HG03432 (cell line): ENCODE data around the gene RGS6.

Experiments
- ATAC-seq: cut with Tn5 transposase; IDR thresholded peaks from one replicate; pipeline ENCODE4 v1.9.1; 2021; ENCODE audit warnings: mild to moderate bottlenecking, moderate library complexity; ENCODE audit not compliant: unreplicated experiment

Gene RGS6

GRCh38 chr14:72142328-72142727 lies 210.1 kb downstream of the RGS6 start:
- no peak for ATAC-seq

DNA sequence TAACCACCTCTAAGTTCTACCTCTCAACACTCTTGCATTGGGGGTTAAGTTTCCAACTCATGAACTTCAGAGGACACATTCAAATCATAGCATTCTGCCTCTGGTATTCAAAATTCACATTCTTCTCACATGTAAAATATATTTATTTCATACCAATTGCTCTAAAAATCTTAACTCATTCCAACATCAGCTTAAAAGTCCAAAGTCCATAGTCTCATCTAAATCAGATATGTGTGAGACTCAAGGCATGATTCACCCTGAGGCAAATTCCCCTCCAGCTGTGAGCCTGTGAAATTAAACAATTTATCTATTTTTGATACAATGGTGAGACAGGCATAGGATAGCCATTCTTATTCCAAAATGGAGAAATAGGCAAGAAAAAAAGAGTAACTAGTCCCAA lies 214.0 kb downstream of the RGS6 start:
- ATAC-seq: no peak

DNA sequence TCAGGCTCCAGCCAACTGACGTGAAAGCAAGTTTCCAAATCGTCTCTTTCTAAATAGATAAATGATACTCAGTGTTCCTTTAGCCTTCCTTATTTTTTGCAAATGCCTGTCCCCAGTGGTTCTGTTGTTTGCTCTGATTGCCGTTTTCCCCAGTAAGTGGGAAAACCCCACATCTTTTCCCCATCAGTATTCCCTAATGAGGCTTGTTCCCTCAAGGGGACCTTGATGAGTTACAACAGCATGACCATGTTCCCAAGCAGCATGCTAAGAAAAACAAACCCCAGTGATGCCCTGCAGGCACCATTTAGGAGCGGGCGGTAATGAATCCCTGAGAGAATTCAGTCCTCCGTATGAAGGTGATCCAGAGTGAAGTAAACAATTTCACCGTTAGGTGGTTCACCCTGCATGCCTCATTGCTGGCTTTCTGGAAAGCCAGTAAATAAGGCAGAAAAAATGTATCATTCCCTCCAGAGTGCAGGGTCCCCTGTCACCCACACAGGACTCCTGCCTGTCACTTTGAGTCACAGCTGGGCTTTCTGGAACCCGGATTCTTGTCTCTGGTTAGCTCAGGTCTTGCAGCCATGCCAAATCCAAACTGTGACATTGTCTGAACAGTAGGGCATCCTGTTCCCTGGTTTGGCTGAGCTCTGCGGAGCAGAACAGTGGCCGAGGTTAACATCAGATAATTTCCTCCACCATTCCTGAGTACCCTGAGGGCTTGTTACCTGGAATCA lies 222.6 kb downstream of the RGS6 start:
- ATAC-seq: no peak

DNA sequence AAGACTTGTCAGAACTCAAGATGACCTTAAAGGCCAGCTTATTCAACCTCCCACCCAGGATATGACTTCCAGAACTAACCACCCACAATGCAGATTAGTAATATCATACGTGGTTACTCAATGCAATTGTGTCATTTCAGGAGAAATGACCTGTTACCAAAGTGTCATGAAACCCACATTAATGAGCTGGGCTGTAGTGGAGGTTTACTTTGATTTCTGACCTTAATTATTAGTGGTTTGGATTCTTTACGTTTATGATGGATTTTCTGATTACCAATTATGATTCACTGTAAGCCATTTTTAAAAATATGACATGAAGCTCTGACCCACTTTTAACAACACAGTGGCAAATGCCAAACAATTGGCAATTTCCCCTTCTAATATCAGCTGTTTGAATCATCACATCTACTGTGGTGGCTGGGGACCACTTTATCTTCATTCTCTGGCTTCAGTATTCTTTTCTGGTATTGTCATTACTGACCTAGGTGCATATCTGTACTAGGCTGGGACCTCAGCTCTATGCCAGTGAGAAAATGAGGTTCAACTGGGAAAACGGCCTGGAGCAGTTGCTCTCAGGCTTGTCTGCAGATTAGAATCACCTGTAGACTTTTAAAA lies 223.3 kb downstream of the RGS6 start:
- no peak for ATAC-seq

- no peak for ATAC-seq
These were observed 232.4 kb downstream of the RGS6 start for GRCh38 chr14:72164420-72165228.

GRCh38 chr14:72165229-72165698 lies 233.0 kb downstream of the RGS6 start:
- ATAC-seq: no peak

DNA sequence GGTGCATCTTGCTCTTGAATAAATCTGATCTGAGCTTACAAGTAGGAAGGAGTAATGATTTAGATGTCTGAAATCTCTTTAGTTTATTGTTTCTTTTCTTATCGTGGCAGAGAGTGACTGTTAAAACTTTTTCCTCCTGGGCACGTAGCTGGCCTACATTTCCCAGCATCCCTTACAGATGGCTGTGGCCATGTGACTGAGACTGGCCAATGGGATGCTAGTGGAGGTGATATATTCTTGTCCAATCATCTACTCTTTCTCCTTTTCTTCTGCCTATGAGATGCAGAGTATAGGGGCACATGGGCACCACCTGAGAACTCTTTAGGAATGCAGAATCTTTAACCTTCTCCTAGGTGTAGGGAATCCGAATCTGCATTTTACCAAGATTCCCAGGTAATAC lies 237.3 kb downstream of the RGS6 start:
- ATAC-seq: no peak

DNA sequence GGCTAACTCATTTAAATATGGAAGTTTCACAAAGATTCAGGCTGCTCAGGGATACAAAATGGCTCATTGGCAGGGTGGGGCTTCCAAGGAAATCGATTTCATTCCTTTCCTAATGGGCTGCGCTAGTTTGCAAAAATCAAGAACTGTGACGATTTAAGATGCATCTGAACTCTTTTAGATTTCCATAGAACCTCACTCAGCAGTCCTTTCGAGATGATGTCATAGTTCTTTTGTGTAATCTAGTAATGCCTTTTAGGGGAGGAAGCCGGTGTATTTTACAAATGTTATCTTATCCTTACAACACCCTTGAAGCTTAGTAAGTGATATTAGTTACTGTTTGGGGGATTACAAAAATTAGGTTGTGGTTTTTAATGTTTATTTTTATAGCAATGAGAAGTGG lies 239.8 kb downstream of the RGS6 start:
- no peak for ATAC-seq

DNA sequence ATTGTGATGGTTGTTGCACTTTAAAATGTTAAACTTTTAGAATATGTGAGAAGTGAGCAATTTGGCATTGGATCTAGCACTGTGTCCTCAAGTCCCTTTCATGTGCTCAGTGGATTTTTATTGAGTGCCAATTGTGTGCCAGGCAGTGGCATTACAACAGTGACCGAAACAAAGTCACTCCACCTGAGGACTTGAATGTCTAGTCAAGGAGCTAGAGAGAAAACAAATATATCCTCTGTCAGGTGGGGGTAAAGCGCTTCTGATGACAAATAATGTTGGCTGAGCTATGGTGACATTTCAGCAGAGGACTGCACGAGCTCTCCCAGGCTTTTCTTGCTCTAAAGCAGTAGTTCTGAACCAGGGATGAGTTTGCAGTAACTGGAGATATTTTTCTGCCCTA lies 240.4 kb downstream of the RGS6 start:
- ATAC-seq: no peak

DNA sequence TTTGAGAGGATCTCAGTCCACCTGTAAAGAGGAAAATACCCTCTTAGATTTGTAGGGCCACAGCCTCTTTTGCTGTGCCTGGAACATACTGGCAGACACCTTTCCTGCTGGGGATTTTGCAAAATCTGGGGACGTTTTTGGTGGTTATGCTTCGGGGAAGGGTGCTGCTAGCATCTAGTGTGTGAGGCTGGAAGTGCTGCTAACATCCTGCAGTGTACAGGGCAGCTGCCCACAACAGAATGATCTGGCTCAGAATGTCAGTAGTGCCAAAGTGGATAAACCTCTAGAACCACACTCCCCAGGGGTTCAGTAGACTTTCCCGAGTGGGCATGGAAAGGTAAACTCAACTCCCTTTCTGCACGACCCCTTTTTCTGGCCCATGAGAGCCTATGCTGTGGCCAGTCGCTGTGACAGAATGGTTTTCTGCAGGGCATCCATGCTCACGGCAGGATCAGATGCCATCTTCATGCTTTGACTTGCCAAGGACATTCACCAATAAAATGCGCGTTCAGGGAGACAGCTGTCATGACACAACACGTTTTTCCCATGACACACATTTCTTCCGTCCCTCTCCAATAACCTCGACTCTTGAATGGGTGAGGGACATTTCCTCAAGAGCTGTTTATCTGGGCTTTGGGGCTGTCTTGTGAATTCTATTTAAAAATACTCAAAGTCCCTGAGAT lies 240.9 kb downstream of the RGS6 start:
- no peak for ATAC-seq

GRCh38 chr14:72177251-72177650 lies 245.0 kb downstream of the RGS6 start:
- no peak for ATAC-seq

DNA sequence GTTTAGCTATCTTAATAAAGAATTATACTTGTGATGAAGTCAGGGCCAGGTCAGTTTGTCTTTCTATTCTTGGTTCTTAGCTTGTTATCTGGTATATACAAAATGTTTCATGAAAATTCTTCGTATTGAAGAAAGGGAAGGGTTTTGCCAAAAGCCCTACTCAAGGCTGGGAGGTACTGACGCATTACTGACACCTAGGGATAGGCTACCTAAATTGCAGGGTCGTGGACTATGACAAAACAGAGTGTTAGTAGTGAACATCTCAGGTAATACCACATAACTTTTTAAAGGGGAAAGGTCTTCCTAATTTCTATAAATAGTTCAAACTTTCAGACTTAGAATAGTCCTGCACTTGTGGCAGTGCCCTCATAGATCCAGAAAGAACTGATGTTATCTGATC lies 246.3 kb downstream of the RGS6 start:
- ATAC-seq: no peak

GRCh38 chr14:72182708-72183432 lies 250.6 kb downstream of the RGS6 start:
- ATAC-seq: no peak

GRCh38 chr14:72183631-72184030 lies 251.4 kb downstream of the RGS6 start:
- ATAC-seq: no peak

DNA sequence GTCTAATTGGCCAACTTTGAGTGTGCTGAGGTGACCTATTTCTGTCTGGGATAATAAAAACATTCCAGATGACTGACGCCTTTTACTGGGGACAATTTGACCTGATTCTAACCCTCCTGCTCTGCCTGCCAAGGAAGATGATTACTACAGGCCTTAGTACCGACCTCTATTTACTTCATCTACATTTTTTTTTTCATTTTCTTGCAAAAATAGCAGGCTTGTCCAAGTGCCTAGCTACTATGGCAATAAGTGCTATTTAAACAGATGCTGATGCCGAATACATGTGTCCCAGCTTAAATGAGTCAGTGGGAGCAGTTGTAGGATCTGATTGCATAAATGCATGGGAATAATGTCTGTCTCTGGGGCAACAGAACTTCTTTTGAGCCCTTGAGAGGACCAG lies 254.3 kb downstream of the RGS6 start:
- ATAC-seq: no peak

DNA sequence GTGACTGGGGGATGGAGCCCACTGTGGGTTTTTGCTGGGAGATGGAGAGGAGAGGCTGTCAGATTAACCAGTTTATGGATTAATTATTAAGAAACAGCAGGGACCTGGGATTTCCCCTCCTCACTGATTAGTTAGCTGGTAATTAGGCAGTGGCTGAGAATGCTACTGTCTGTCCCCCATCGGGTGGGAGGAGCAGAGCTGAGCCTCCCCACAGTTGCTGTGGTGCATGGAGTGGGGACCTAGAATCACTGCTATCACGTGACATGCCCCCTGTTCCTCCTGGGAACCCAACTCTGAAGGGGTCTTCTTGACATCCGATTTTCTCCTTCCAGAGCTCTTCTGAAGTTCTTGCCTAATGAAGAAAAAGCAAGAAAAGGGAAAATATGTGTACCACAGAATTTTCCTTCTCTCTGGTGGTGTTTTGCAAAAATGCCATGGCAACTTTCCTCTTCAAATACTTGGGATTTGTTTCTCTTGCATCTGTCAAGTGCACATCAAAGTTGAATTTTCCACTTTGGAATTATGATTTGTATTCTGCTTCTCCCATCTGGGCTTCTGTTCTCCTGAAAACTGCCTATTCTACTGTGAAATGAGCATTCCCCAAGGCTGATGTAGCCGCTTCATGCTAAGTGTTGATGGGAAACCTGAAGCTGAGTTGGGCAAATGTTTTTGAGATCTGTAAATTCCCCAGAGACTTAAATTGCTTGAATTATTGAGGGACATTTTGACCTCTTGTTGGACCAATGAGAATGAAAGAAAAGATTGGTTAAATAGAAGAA lies 264.2 kb downstream of the RGS6 start:
- no peak for ATAC-seq

GRCh38 chr14:72201645-72202044 lies 269.4 kb downstream of the RGS6 start:
- no peak for ATAC-seq

DNA sequence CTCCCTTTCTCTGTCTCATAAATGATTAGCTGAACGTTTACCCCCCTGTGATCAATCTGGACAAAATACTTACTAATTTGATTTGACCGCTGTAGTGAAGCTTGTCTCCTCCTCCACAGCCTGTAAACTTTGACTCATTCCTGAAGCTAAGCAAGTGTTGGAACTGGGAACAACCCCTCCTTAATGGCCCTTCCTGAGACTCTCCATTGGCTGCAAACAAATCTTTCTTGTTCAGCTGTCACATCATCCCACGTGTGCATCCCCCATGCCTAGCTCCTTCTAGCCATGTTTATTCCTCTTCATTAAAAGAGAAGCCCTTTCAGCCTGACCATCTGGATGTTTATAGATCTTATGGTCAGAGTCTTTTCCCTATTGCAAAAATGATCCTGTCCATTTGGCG lies 281.2 kb downstream of the RGS6 start:
- no peak for ATAC-seq

- no peak for ATAC-seq
These were observed 282.9 kb downstream of the RGS6 start for GRCh38 chr14:72215080-72215479.

GRCh38 chr14:72217135-72217534 lies 284.9 kb downstream of the RGS6 start:
- ATAC-seq: no peak
